GM12864 (cell line): ENCODE measurements around the gene REC114.

Experiments used
- DNase-seq: peaks from one replicate; pipeline ENCODE4 v3.0.0-alpha.2; 2011; ENCODE audit warnings: low read depth
- H3K4me3 ChIP-seq: 2 replicates; pipeline ENCODE4 v1.5.1; 2011; ENCODE audit warnings: mild to moderate bottlenecking, low read depth, low read length, control low read depth
- TF ChIP-seq, protein P1 (sequence below): IDR thresholded peaks from 2 replicates; pipeline ENCODE4 v1.5.1; 2011; ENCODE audit warnings: low read depth, mild to moderate bottlenecking, moderate library complexity, low read length, control low read depth, inconsistent platforms; ENCODE audit errors: missing control alignments

REC114 gene

DNA sequence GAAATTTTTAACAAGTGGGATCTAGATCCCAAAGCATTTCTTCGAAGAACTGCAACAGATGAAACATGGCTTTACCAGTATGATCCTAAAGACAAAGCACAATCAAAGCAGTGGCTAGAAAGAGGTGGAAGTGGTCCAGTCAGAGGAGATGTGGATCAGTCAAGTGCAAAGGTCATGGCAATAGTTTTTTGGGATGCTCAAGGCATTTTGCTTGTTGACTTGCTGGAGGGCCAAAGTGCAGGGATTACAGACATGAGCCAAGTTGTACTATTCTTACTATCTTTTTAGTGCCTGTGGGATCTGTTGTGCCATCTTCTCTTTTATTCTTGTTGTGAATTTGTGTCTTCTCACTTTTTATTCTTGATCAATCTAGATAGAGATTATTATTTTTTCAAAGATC, 82.0 kb downstream of the REC114 start:
- DNase-seq = no peak
- no peak overlapping the region for H3K4me3 ChIP-seq
- TF ChIP-seq, protein P1, sequence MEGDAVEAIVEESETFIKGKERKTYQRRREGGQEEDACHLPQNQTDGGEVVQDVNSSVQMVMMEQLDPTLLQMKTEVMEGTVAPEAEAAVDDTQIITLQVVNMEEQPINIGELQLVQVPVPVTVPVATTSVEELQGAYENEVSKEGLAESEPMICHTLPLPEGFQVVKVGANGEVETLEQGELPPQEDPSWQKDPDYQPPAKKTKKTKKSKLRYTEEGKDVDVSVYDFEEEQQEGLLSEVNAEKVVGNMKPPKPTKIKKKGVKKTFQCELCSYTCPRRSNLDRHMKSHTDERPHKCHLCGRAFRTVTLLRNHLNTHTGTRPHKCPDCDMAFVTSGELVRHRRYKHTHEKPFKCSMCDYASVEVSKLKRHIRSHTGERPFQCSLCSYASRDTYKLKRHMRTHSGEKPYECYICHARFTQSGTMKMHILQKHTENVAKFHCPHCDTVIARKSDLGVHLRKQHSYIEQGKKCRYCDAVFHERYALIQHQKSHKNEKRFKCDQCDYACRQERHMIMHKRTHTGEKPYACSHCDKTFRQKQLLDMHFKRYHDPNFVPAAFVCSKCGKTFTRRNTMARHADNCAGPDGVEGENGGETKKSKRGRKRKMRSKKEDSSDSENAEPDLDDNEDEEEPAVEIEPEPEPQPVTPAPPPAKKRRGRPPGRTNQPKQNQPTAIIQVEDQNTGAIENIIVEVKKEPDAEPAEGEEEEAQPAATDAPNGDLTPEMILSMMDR = no peak

DNA sequence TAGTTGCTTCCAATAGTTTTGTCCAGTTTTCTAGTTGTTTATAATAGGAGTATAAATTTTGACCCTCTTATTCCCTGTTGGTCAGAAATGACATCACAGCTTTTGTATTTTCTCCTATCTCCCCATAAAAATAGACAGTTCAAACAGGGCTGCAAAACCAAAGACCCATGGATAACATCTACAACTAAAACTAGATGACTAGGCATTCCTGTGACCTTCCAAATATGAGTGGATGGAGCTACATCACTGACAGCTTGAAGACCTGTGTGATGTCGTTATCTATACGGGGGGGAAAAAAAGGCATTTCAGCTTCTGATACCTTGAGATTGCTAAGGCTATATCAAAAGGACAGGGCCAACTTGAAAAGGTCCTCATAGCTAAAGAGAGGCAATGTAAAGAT, 84.6 kb downstream of the REC114 start:
- H3K4me3 ChIP-seq = no peak overlapping the region
- TF ChIP-seq, protein P1 = no peak
- DNase-seq = no peak

DNA sequence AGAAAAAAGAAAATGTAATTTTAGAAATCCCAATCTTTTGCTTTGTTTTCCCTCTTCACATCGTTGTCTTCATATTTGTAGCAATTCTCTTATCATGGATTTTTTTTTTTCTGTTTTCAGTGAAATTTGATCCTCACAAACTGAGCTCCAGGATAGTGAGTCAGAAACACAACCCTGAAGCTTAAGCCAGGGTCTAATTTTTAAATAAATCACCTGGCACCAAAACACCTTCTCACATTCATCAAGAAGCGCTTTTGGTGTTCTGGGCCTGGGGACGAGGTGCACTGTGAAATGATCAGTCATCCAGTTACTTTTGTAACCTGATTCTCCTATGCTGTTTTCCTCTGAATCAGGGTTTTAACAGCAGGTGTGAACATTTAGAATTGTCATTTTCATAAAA, 87.7 kb downstream of the REC114 start:
- DNase-seq = no peak
- H3K4me3 ChIP-seq = no peak overlapping the region

DNA sequence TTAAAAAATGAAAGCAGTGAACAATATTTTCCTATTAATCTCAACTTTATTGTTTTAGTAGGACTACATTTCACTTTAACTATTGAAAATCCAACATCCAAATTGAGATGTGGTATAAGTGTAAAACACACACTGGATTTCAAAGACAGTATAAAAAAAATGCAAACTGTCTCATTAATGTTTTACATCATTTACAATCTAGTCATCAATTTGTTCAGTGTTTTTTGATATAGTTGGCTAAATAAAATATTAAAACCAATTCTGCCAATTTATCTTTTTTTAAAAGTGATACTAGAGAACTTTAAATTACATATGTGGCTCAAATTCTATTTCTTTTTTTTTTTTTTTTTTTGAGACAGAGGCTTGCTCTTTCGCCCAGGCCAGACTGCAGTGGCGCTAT, 95.2 kb downstream of the REC114 start:
- no peak overlapping the region for H3K4me3 ChIP-seq
- no peak for DNase-seq
- TF ChIP-seq, protein P1 = no peak

More for the DNA sequence above, 87.7 kb downstream of the REC114 start:
- TF ChIP-seq, protein P1 = no peak

DNA sequence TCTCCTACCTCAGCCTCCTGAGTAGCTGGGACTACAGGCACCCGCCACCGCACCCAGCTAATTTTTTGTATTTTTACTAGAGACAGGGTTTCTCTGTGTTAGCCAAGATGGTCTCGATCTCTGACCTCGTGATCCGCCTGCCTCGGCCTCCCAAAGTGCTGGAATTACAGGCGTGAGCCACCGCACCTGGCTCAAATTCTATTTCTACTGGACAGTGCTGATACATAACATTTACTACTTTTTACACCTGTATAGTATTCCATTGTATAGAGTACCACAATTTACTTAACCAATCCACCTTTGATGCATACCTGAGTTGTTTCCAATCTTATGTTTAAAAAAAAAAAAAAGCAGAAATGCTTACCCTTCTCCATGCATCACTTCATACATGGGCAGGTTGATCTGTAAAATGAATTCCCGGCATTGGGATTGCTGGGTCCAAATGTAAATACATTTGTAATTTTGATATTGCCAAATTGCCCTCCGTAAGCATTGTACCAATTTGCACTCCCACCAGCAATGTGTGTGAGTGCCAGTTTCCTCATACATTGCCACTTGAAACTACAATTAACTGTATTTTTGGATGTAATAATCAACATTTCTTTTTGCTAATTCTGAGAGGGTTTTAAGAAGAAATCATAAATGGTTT, 95.7 kb downstream of the REC114 start:
- no peak overlapping the region for H3K4me3 ChIP-seq
- no peak for DNase-seq
- TF ChIP-seq, protein P1 = no peak

DNA sequence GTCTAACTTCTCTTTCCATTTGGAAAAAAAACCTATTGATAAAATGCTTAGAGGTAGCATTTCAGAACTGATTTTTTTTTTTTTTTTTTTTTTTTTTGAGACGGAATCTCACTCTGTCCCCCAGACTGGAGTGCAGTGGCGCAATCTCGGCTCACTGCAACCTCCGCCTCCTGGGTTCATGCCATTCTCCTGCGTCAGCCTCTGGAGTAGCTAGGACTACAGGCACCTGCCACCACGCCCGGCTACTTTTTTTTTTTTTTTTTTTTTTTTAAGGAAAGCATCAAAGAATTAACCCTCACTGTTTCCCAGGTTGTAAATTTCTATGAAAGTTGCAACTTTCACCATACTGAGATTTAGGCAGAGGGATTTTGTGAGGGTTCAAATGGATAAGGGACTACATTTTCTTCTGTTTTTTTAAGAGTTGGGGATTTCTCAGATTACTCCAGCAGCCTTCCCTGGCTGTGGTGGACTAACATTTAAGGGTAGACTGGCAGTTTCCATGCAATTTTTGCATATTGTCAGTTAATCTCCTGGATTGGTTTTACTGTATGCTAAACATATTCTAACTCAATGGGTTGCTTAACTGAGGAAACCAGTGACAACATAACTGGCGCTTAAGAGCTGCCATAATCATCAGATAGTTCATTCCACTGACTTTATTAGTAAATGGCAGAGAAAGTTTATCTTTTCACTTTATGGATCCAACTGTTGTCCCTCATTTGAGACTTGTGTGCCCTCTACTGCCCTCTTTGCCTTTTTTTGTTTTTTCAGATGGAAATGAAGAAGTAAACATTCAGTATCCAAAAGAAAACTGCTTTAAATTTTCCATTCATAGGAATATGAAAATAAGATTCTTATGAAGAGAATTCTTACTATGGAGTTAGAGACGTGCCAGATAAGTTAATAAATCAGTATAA, 96.5 kb downstream of the REC114 start:
- H3K4me3 ChIP-seq = no peak overlapping the region
- TF ChIP-seq, protein P1 = no peak
- DNase-seq = no peak

DNA sequence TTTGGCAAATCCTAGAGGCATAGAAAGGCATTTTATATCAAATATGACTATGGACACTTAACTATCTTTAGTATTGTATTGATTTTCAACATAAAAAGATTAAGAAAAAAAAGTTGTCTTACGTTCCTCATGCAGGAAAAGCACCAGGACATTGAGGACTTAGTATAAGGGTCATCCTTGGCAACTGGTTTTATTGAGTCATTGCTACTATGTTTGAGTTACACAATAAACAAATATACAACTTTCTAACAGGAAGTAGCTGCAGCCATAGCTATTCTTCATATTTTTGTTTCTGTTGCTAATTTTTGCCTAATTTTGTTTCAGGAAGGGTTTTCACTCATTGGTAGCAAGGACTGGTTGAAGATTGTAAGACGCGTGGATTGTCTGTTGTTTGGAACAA, 97.2 kb downstream of the REC114 start:
- H3K4me3 ChIP-seq = no peak overlapping the region
- TF ChIP-seq, protein P1 = no peak
- no peak for DNase-seq
